ENCODE measurements around the gene CCDC136.

Gene CCDC136

DNA sequence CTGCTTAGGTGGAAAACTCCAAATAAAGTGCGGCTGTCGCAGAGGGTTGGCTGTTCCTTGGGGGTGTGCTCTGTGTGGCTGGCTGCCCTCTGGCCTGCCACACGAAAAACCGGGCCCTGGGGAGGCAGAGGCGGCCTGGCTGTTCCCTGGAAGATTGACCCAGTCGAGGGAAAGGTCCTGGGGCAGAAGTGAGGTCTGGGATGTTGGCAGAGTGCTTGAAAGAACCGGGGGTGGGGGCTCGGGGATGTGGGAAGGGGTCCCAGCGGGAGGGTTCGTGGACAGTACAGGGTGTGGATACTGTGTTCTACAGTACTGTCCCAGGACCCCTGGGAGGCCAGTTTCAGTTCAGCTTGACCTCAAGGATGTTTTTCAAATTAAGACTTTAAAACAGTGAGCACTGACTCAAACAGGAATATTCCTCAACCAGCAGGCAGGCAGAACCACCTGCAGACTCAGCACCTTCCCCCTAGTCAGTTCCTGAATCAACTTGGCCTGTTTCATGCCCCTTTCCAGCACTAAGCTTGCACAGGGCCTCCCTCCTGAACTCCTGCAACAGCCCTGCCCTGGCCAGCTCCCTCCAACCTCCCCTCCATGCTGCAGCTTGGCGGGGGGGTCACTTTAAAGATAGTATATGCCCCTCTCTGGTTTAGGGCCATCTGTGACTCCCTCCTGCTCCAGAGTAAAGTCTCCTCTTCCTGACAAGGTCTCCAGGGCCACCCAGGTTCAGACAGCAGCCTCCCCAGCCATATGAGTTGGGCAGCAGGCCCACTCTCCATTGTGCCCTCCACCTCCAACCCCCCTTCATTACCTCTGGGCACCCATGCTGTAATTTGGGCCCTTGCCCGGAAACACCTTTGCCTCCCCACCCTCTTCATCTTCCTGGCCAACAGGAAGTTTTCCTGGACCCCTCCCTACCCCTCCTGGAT, 67.7 kb downstream of the CCDC136 start:
- TF ChIP-seq, protein P1, sequence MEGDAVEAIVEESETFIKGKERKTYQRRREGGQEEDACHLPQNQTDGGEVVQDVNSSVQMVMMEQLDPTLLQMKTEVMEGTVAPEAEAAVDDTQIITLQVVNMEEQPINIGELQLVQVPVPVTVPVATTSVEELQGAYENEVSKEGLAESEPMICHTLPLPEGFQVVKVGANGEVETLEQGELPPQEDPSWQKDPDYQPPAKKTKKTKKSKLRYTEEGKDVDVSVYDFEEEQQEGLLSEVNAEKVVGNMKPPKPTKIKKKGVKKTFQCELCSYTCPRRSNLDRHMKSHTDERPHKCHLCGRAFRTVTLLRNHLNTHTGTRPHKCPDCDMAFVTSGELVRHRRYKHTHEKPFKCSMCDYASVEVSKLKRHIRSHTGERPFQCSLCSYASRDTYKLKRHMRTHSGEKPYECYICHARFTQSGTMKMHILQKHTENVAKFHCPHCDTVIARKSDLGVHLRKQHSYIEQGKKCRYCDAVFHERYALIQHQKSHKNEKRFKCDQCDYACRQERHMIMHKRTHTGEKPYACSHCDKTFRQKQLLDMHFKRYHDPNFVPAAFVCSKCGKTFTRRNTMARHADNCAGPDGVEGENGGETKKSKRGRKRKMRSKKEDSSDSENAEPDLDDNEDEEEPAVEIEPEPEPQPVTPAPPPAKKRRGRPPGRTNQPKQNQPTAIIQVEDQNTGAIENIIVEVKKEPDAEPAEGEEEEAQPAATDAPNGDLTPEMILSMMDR (IDR thresholded peaks at IDR 0.05; ENCODE audit: low read depth, low read length) = no peak
- no peak for DNase-seq (ENCODE audit: extremely low read depth, low read depth)

GRCh38 chr7:128860158-128861073, 68.6 kb downstream of the CCDC136 start:
- TF ChIP-seq, protein P1 (IDR thresholded peaks at IDR 0.05; ENCODE audit: low read depth, low read length) = peak; percentile 18
- DNase-seq (ENCODE audit: extremely low read depth, low read depth) = peak; percentile 66

- no peak for DNase-seq (ENCODE audit: extremely low read depth, low read depth)
- TF ChIP-seq, protein P1 (IDR thresholded peaks at IDR 0.05; ENCODE audit: low read depth, low read length) = no peak
Measured at GRCh38 chr7:128861957-128862570, 70.3 kb downstream of the CCDC136 start.

- peak; percentile 93 for DNase-seq (ENCODE audit: extremely low read depth, low read depth)
- TF ChIP-seq, protein P1 (IDR thresholded peaks at IDR 0.05; ENCODE audit: low read depth, low read length) = no peak
Measured at GRCh38 chr7:128862571-128863432, 71.0 kb downstream of the CCDC136 start, which contains the start of gene ATP6V1F. Gene ATP6V1F, plus strand, starts transcription at chr7:128862856. Its CDS starts 49 bp downstream, at chr7:128862905.

- no peak for DNase-seq (ENCODE audit: extremely low read depth, low read depth)
- TF ChIP-seq, protein P1 (IDR thresholded peaks at IDR 0.05; ENCODE audit: low read depth, low read length) = peak; percentile 48
Measured at GRCh38 chr7:128863433-128863989, 71.7 kb downstream of the CCDC136 start.

GRCh38 chr7:128865303-128865702, 73.5 kb downstream of the CCDC136 start:
- no peak for DNase-seq (ENCODE audit: extremely low read depth, low read depth)
- TF ChIP-seq, protein P1 (IDR thresholded peaks at IDR 0.05; ENCODE audit: low read depth, low read length) = no peak

Measured in AG09319 (cell line).